ENCODE data around the gene ZNF14.

DNA sequence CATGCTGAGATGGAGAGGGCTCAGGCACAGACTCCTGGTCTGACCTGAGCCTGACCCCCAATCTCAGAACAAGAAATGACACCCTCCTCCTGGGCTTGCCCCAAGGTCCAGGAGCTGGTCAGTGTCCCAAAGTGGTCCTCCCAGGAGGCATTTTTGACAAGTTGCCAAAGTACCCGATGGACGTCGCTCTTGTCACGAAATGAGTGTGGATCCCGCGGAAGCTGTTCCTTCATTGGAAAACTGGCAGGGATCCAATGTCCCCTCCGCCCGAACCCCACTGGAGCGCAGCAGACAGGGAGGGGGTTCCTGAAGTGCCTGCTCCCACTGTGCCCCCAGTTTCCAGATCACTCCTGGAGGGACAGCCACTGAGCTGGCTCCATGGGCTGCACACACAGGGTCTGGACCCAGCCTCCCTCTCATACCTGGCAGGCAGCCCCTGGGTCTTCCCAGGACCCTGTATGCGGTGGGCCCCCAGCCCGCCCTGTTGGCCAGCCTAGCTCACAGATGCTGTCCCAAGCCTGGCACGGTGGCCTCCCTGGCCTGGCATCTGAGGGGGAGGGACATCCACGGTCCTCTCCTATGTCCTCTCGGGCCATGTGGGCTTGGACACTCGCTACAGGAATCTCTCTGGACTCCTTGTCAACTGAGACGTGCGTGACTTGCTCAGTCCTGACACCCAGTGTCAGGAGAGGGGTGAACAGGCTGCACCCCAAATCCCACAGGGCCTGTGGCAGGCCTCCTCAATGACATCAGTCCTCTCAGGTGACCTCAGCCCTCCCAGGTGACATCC is 12.8 kb upstream of the ZNF14 start:
- TF ChIP-seq, protein P1, sequence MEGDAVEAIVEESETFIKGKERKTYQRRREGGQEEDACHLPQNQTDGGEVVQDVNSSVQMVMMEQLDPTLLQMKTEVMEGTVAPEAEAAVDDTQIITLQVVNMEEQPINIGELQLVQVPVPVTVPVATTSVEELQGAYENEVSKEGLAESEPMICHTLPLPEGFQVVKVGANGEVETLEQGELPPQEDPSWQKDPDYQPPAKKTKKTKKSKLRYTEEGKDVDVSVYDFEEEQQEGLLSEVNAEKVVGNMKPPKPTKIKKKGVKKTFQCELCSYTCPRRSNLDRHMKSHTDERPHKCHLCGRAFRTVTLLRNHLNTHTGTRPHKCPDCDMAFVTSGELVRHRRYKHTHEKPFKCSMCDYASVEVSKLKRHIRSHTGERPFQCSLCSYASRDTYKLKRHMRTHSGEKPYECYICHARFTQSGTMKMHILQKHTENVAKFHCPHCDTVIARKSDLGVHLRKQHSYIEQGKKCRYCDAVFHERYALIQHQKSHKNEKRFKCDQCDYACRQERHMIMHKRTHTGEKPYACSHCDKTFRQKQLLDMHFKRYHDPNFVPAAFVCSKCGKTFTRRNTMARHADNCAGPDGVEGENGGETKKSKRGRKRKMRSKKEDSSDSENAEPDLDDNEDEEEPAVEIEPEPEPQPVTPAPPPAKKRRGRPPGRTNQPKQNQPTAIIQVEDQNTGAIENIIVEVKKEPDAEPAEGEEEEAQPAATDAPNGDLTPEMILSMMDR (IDR thresholded peaks at IDR 0.05; ENCODE audit: low read depth, low read length) = no peak
- TF ChIP-seq EZH2phosphoT487 (IDR thresholded peaks at IDR 0.05; ENCODE audit: low read depth) = no peak

All from OCI-LY3 (cell line).